ENCODE data around the gene KCNC3. TPM values are rescaled to one million over a fixed set of nuclear protein-coding genes. Genes with fewer than 3 reads are reported as not detected.

Gene KCNC3
- total and polyA plus RNA-seq, 4 donors = 0.56 to 1.6 (median 1.1) TPM

DNA sequence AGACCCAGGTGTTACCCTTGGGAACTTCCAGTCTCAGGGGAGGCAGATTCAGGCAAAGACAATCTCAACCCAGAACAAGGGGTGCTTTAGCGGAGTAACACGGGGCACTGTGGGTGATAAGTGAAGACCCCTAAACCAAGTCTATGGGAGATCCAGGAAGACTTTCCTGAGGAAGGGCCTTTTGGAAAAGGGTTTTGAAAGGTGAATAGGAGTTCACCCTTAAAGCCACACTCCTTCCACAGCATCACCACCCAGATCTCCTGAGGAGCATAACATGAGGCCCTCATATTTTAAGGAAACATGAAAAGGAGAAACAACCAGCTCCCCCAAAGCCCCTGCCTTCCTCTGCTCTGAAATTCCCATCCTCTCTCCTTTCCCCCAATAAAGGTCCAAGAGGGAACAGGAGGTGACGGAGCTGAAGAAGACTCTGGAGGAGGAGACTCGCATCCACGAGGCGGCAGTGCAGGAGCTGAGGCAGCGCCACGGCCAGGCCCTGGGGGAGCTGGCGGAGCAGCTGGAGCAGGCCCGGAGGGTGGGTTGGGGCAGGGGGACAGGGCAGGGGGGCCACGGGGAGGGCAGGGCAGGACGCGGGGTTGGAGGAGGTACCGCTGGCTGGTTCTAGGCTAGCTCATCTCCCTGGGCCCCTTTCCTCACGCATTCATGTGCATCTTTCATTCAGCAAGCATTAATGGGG is 52.7 kb downstream of the KCNC3 start (continued):
- TF ChIP-seq, protein P1, sequence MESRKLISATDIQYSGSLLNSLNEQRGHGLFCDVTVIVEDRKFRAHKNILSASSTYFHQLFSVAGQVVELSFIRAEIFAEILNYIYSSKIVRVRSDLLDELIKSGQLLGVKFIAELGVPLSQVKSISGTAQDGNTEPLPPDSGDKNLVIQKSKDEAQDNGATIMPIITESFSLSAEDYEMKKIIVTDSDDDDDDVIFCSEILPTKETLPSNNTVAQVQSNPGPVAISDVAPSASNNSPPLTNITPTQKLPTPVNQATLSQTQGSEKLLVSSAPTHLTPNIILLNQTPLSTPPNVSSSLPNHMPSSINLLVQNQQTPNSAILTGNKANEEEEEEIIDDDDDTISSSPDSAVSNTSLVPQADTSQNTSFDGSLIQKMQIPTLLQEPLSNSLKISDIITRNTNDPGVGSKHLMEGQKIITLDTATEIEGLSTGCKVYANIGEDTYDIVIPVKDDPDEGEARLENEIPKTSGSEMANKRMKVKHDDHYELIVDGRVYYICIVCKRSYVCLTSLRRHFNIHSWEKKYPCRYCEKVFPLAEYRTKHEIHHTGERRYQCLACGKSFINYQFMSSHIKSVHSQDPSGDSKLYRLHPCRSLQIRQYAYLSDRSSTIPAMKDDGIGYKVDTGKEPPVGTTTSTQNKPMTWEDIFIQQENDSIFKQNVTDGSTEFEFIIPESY (IDR thresholded peaks at IDR 0.05) = no peak
- TF ChIP-seq YY1 (IDR thresholded peaks at IDR 0.05) = no peak
- no peak for TF ChIP-seq RXRA (IDR thresholded peaks at IDR 0.05)
- TF ChIP-seq, protein P2, sequence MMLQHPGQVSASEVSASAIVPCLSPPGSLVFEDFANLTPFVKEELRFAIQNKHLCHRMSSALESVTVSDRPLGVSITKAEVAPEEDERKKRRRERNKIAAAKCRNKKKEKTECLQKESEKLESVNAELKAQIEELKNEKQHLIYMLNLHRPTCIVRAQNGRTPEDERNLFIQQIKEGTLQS (IDR thresholded peaks at IDR 0.05) = no peak

DNA sequence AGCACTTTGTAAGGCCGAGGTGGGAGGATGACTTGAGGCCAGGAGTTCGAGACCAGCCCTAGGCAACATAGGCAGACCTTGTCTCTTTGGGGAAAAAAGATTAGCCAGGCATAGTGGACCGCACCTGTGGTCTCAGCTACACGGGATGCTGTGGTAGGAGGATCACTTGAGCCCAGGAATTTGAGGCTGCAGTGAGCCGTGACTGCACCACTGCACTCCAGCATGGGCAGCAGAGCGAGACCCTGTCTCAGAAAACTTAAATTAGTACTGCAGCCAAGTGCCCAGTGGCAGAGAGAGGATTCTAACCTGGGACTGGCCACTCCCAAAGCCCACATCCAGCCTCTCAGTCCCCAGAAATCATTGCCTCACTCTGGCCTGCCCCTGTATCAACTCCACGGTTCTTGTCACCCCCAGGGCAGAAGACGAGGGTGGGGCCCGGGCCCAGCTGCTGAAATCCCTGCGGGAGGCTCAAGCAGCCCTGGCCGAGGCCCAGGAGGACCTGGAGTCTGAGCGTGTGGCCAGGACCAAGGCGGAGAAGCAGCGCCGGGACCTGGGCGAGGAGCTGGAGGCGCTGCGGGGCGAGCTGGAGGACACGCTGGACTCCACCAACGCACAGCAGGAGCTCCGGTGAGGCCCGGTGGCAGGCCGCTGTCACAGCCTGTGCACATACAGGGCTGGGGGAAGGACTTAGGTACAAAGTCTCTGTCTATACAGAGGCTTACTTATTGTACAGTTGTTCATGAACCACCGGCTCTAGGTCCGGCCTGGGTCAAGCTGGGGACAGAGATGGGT is 53.4 kb downstream of the KCNC3 start:
- H3K27ac ChIP-seq (ENCODE audit: low read depth in 1 of 2, low read length in 2 of 2) = no peak overlapping the region
- H3K36me3 ChIP-seq (ENCODE audit: control insufficient read depth in 4 of 4, insufficient read depth in 3 of 4, low read depth in 1 of 4, low read length in 3 of 4) = peaks cover 15 to 63% (median 20%) of the 10 kb centered on the region in 4 donors
- H3K9me3 ChIP-seq (ENCODE audit: control insufficient read depth in 4 of 4, low read length in 3 of 4) = no peaks in the 10 kb centered on the region
- H3K4me1 ChIP-seq (ENCODE audit: control insufficient read depth in 4 of 4, insufficient read depth in 4 of 4, low read length in 3 of 4) = no peaks in the 10 kb centered on the region
- H3K27me3 ChIP-seq (ENCODE audit: control insufficient read depth in 4 of 4, insufficient read depth in 4 of 4, low read length in 3 of 4) = no peaks in the 10 kb centered on the region
- no peak for DNase-seq (ENCODE audit: low spot score)
- TF ChIP-seq HNF4A (conservative IDR thresholded peaks at IDR 0.05) (no peak), TAF1 (conservative IDR thresholded peaks at IDR 0.05) (no peak)
- TF ChIP-seq, protein P3, sequence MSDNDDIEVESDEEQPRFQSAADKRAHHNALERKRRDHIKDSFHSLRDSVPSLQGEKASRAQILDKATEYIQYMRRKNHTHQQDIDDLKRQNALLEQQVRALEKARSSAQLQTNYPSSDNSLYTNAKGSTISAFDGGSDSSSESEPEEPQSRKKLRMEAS (IDR thresholded peaks at IDR 0.05) = no peak
- TF ChIP-seq, protein P2 (IDR thresholded peaks at IDR 0.05) = no peak
- 89% methylated on average over 26 of the region's 26 CpGs for WGBS
- H3K9ac ChIP-seq (ENCODE audit: low read depth in 1 of 2, low read length in 2 of 2) = no peak overlapping the region
- no peak overlapping the region for H3K4me3 ChIP-seq (ENCODE audit: low read depth in 1 of 3, low read length in 3 of 3)

DNA sequence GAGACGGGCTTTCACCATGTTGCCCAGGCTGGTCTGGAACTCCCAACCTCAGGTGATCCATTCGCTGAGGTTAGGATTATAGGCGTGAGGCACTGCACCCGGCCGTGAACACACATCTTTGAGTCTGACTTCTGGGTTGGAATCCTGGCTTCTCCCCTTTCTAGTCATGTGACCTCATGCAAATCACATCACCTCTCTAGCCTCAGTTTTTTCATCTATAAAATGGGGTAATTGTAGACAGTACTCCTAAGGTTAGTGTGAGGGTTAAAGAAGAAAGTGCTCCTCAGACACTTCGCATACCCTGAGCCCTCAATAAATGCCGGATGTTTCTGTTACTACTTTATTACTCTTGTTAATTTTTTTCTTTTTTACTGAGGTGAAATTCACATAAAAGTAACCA is 55.4 kb downstream of the KCNC3 start:
- Histone ChIP-seq H3K27ac (ENCODE audit: low read depth in 1 of 2, low read length in 2 of 2) (no peak overlapping the region), H3K9ac (ENCODE audit: low read depth in 1 of 2, low read length in 2 of 2) (no peak overlapping the region), H3K4me1 (ENCODE audit: control insufficient read depth in 4 of 4, insufficient read depth in 4 of 4, low read length in 3 of 4) (no peaks in the 10 kb centered on the region), H3K9me3 (ENCODE audit: control insufficient read depth in 4 of 4, low read length in 3 of 4) (no peaks in the 10 kb centered on the region), H3K27me3 (ENCODE audit: control insufficient read depth in 4 of 4, insufficient read depth in 4 of 4, low read length in 3 of 4) (no peaks in the 10 kb centered on the region), H3K4me3 (ENCODE audit: low read depth in 1 of 3, low read length in 3 of 3) (no peak overlapping the region), H3K36me3 (ENCODE audit: control insufficient read depth in 4 of 4, insufficient read depth in 3 of 4, low read depth in 1 of 4, low read length in 3 of 4) (peaks cover 12 to 52% (median 18%) of the 10 kb centered on the region in 4 donors)
- 95% methylated on average over 7 of the region's 7 CpGs for WGBS
- DNase-seq (ENCODE audit: low spot score) = no peak
- no peak for TF ChIP-seq GABPA (IDR thresholded peaks at IDR 0.05 in 1 of 2, conservative IDR thresholded peaks at IDR 0.05 in 1 of 2)

DNA sequence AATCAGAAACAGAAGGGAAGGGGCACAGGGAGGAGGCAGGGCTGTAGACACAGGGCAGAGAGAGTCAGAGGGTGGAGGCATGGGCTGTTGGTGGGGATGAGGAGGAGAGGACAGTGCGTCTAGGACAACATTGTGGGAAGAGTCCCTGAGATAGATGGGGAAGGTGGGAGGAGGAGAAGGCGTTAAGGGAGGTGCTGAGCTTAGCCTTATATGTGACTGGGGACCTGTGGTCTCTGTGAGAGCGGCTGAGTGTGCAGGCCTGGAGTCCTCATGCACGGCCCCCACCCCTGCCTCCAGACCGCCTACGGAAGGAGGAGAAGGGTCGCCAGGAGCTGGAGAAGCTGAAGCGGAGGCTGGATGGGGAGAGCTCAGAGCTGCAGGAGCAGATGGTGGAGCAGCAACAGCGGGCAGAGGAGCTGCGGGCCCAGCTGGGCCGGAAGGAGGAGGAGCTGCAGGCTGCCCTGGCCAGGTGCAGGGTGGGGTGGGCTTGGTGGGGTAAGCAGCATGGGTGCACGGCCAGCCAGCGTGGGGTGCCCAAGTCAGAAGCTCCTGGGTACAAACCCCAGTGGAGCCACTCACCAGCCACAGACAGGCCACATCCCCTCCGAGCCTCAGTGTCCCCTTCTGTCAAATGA is 56.8 kb downstream of the KCNC3 start:
- Histone ChIP-seq H3K27me3 (ENCODE audit: control insufficient read depth in 4 of 4, insufficient read depth in 4 of 4, low read length in 3 of 4) (no peaks in the 10 kb centered on the region), H3K9ac (ENCODE audit: low read depth in 1 of 2, low read length in 2 of 2) (no peak overlapping the region), H3K9me3 (ENCODE audit: control insufficient read depth in 4 of 4, low read length in 3 of 4) (no peaks in the 10 kb centered on the region), H3K4me1 (ENCODE audit: control insufficient read depth in 4 of 4, insufficient read depth in 4 of 4, low read length in 3 of 4) (no peaks in the 10 kb centered on the region), H3K36me3 (ENCODE audit: control insufficient read depth in 4 of 4, insufficient read depth in 3 of 4, low read depth in 1 of 4, low read length in 3 of 4) (peaks cover 10 to 59% (median 19%) of the 10 kb centered on the region in 4 donors), H3K27ac (ENCODE audit: low read depth in 1 of 2, low read length in 2 of 2) (no peak overlapping the region), H3K4me3 (ENCODE audit: low read depth in 1 of 3, low read length in 3 of 3) (no peak overlapping the region)
- DNase-seq (ENCODE audit: low spot score) = no peak
- TF ChIP-seq JUND (IDR thresholded peaks at IDR 0.05) (no peak), YY1 (IDR thresholded peaks at IDR 0.05) (no peak), RAD21 (IDR thresholded peaks at IDR 0.05) (no peak), GABPA (IDR thresholded peaks at IDR 0.05 in 1 of 2, conservative IDR thresholded peaks at IDR 0.05 in 1 of 2) (no peak), FOXA1 (IDR thresholded peaks at IDR 0.05) (no peak), HNF4G (IDR thresholded peaks at IDR 0.05) (no peak)
- WGBS = 92% methylated on average over 14 of the region's 14 CpGs
